Measurements from ENCODE around the gene ZNF432. TPM values are rescaled to one million over a fixed set of nuclear protein-coding genes. Genes with fewer than 3 reads are reported as not detected.

ZNF432 gene
- total and polyA plus RNA-seq, 2 of the 13 experiments (the other 11 are each of a cell fraction or from before 2014, with no cell fraction given) = 4.1 to 8.7 TPM

GRCh38 chr19:52095172-52096014 is 46.8 kb upstream of the ZNF432 start, which contains the start of gene ZNF841 (continued):
- TF ChIP-seq TIGD3 (CRISPR knock-in tag; IDR thresholded peaks at IDR 0.05; ENCODE audit: borderline replicate concordance) (no peak), EP300 (IDR thresholded peaks at IDR 0.05; ENCODE audit: low read depth in 2 of 2, low read length in 2 of 2) (no peak), EP300 (CRISPR knock-in tag; IDR thresholded peaks at IDR 0.05; ENCODE audit: borderline replicate concordance) (no peak), REPIN1 (CRISPR knock-in tag; IDR thresholded peaks at IDR 0.05; ENCODE audit: borderline replicate concordance, low read depth) (peak; percentile 24; the same call in 1 of the 2 replicates), FOSL1 (CRISPR knock-in tag; IDR thresholded peaks at IDR 0.05; ENCODE audit: borderline replicate concordance) (no peak), U2AF2 (IDR thresholded peaks at IDR 0.05; ENCODE audit: low read depth, low read length) (no peak), ZNF704 (CRISPR knock-in tag; IDR thresholded peaks at IDR 0.05; ENCODE audit: borderline replicate concordance) (no peak), AHR (CRISPR knock-in tag; IDR thresholded peaks at IDR 0.05) (no peak), MLLT10 (CRISPR knock-in tag; IDR thresholded peaks at IDR 0.05) (no peak), REST (IDR thresholded peaks at IDR 0.05; ENCODE audit: borderline replicate concordance in 1 of 2, low read depth in 1 of 2, low read length in 2 of 2) (no peak), SNAPC5 (CRISPR knock-in tag; IDR thresholded peaks at IDR 0.05; ENCODE audit: borderline replicate concordance) (no peak), TBL1XR1 (IDR thresholded peaks at IDR 0.05; ENCODE audit: borderline replicate concordance, low read length, partially characterized antibody) (no peak), TOE1 (CRISPR knock-in tag; IDR thresholded peaks at IDR 0.05) (no peak), ATM (IDR thresholded peaks at IDR 0.05; ENCODE audit: borderline replicate concordance) (no peak), ZNF616 (CRISPR knock-in tag; IDR thresholded peaks at IDR 0.05; ENCODE audit: low read depth) (no peak), TSC22D2 (CRISPR knock-in tag; IDR thresholded peaks at IDR 0.05; ENCODE audit: borderline replicate concordance) (no peak), ZBTB7A (CRISPR knock-in tag; IDR thresholded peaks at IDR 0.05) (no peak), PRPF4 (IDR thresholded peaks at IDR 0.05; ENCODE audit: low read depth, low read length, poor library complexity, severe bottlenecking) (no peak), SATB2 (CRISPR knock-in tag; IDR thresholded peaks at IDR 0.05) (no peak), ZSCAN12 (CRISPR knock-in tag; IDR thresholded peaks at IDR 0.05) (no peak), ZNF207 (IDR thresholded peaks at IDR 0.05; ENCODE audit: borderline replicate concordance) (no peak), PHF20 (CRISPR knock-in tag; IDR thresholded peaks at IDR 0.05) (peak; percentile 80), ZNF382 (CRISPR knock-in tag; IDR thresholded peaks at IDR 0.05; ENCODE audit: borderline replicate concordance) (no peak), SIN3A (IDR thresholded peaks at IDR 0.05; ENCODE audit: borderline replicate concordance, low read depth, low read length) (peak; percentile 83)
